Panc1 (cell line): Measurements from ENCODE around the gene JAG1.

Experiments used
- REST ChIP-seq, 2 experiments: IDR thresholded peaks; 2 replicates each; pipeline ENCODE4 v1.6.1; 2011 to 2012; ENCODE audit warnings: low read depth in 2 of 2, control low read depth in 1 of 2, low read length in 1 of 2, mild to moderate bottlenecking in 1 of 2, moderate library complexity in 1 of 2; ENCODE audit not compliant: insufficient read depth in 1 of 2
- SIN3A ChIP-seq: IDR thresholded peaks from 2 replicates; pipeline ENCODE4 v1.6.1; 2012; ENCODE audit warnings: low read depth, mild to moderate bottlenecking, low read length, moderate library complexity, borderline replicate concordance; ENCODE audit not compliant: insufficient read depth

- TF ChIP-seq REST (IDR thresholded peaks at IDR 0.05; ENCODE audit: insufficient read depth in 1 of 2, low read depth in 2 of 2, low read length in 1 of 2) (no peak), SIN3A (no peak)
These were observed 40.1 kb downstream of the JAG1 start for GRCh38 chr20:10633718-10634117.
